Effector memory CD8-positive, alpha-beta T cell (primary cell): Measurements from ENCODE around the gene HBA2.
A peak's percentile ranks its signal among the peaks of the same experiment; 100 is the strongest.
"Not testable (repeated sequence)": the region's sequence is repeated elsewhere in the genome, so short reads cannot be mapped to it uniquely, and the experiment has no call there.

Source experiments
- ATAC-seq: fragments of 150-1000 bp; cut with Tn5 transposase; replicated peaks from 2 replicates; pipeline ENCODE4 v1.10.0; 2021; ENCODE audit warnings: mild to moderate bottlenecking, moderate library complexity
- DNase-seq, 3 experiments: peaks; one replicate each; pipeline ENCODE4 v3.0.0; 2021
- H3K27ac Mint-ChIP-seq, 2 donors: one replicate each; pipeline ENCODE4 v1.8.0; 2022; ENCODE audit warnings: mild to moderate bottlenecking in 2 of 2, mixed read lengths in 2 of 2, moderate library complexity in 2 of 2
- H3K27me3 Mint-ChIP-seq, 2 donors: one replicate each; pipeline ENCODE4 v1.8.0; 2022; ENCODE audit warnings: mixed read lengths in 2 of 2
- H3K36me3 Mint-ChIP-seq: one replicate; pipeline ENCODE4 v1.8.0; 2022; ENCODE audit warnings: mild to moderate bottlenecking, moderate library complexity, mixed read lengths; ENCODE audit not compliant: insufficient read depth
- H3K4me1 Mint-ChIP-seq, 2 donors: one replicate each; pipeline ENCODE4 v1.8.0; 2022; ENCODE audit warnings: low read depth in 2 of 2, mixed read lengths in 2 of 2
- H3K4me3 Mint-ChIP-seq, 2 donors: one replicate each; pipeline ENCODE4 v1.8.0; 2022; ENCODE audit warnings: mild to moderate bottlenecking in 2 of 2, mixed read lengths in 2 of 2, moderate library complexity in 2 of 2
- H3K9me3 Mint-ChIP-seq, 2 donors: one replicate each; pipeline ENCODE4 v1.8.0; 2022; ENCODE audit warnings: mixed read lengths in 2 of 2

HBA2 gene

DNA sequence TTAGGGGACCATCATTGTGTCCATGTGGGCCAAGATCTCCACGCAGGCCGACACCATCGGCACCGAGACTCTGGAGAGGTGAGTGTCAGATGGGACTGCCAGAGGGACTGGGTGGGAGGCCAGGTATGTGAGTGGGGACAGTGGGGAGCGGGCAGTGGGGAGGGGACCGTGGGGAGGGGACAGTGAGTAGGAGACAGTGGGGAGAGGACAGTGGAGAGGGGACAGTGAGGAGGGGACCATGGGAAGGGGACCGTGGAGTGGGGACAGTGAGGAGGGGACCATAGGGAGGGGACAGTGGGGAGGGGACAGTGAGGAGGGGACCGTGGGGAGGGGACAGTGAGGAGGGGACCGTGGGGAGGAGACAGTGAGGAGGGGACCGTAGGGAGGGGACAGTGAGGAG is 9.5 kb upstream of the HBA2 start:
- H3K4me3 Mint-ChIP-seq, H3K4me1 Mint-ChIP-seq, ATAC-seq: not testable (repeated sequence)

DNA sequence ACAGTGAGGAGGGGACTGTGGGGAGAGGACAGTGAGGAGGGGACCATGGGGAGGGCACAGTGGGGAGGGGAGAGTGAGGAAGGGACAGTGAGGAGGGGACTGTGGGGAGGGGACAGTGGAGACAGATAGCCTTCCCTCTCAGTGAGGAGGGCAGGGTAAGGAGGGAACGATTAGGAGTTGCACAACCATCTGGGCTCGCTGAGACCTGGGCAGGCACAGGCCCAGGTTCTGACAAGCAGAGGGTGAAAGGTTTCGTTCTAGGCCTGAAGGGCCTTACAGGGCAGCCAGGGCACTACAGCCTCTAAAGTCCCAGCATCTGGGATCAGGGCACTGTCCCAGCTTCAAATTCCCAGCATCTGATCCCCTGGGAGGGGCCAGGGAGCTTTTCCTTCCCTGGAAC is 9.0 kb upstream of the HBA2 start:
- H3K27ac Mint-ChIP-seq, H3K9me3 Mint-ChIP-seq, DNase-seq, H3K36me3 Mint-ChIP-seq: not testable (repeated sequence)
- H3K27me3 Mint-ChIP-seq: peaks cover 38 to 70% of the 10 kb centered on the region in 2 donors
- H3K4me3 Mint-ChIP-seq: peak overlapping the region; percentile 23 to 65
- peak; percentile 33 for ATAC-seq
- peaks cover 5 to 10% of the 10 kb centered on the region in 2 donors for H3K4me1 Mint-ChIP-seq

More for the DNA sequence above, 9.5 kb upstream of the HBA2 start:
- not testable (repeated sequence) for H3K27ac Mint-ChIP-seq, DNase-seq, H3K9me3 Mint-ChIP-seq, H3K36me3 Mint-ChIP-seq
- H3K27me3 Mint-ChIP-seq: peaks cover 33 to 70% of the 10 kb centered on the region in 2 donors

- not testable (repeated sequence) for DNase-seq, H3K36me3 Mint-ChIP-seq, H3K9me3 Mint-ChIP-seq, H3K4me3 Mint-ChIP-seq, H3K27ac Mint-ChIP-seq
- H3K27me3 Mint-ChIP-seq: peaks cover 38 to 70% of the 10 kb centered on the region in 2 donors
- ATAC-seq: peak; percentile 34
- H3K4me1 Mint-ChIP-seq: peaks cover 5 to 11% of the 10 kb centered on the region in 2 donors
Measured at GRCh38 chr16:164134-164823, 8.4 kb upstream of the HBA2 start.

DNA sequence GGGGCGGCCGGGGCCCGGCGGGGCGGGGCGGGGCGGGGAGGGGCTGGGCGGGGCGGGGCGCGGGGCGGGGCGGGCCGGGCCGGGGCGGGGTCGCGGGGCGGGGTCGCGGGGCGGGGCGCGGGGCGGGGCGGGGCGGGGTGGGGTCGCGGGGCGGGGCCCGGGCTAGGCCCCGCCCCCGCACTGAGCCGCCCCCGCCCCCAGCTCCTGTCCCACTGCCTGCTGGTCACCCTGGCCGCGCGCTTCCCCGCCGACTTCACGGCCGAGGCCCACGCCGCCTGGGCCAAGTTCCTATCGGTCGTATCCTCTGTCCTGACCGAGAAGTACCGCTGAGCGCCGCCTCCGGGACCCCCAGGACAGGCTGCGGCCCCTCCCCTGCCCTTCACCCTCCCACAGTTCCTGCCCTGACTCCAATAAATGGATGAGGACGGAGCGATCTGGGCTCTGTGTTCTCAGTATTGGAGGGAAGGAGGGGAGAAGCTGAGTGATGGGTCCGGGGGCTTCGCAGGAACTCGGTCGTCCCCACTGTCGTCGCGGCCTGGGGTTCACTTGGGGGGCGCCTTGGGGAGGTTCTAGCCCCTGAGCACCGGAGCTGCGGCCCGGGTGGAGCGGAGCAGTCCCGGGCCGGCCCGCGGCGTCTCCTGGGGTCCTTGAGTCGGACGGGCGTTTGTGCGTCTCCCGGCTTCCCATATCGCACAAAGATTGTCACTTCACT is 7.7 kb upstream of the HBA2 start:
- no peaks in the 10 kb centered on the region for H3K9me3 Mint-ChIP-seq
- ATAC-seq (no peak), DNase-seq (no peak)
- peak overlapping the region; percentile 47 to 65 for H3K4me3 Mint-ChIP-seq
- H3K27ac Mint-ChIP-seq: no peak overlapping the region
- peaks cover 6% of the 10 kb centered on the region for H3K36me3 Mint-ChIP-seq
- peaks cover 33 to 70% of the 10 kb centered on the region in 2 donors for H3K27me3 Mint-ChIP-seq
- peaks cover 5 to 9% of the 10 kb centered on the region in 2 donors for H3K4me1 Mint-ChIP-seq

DNA sequence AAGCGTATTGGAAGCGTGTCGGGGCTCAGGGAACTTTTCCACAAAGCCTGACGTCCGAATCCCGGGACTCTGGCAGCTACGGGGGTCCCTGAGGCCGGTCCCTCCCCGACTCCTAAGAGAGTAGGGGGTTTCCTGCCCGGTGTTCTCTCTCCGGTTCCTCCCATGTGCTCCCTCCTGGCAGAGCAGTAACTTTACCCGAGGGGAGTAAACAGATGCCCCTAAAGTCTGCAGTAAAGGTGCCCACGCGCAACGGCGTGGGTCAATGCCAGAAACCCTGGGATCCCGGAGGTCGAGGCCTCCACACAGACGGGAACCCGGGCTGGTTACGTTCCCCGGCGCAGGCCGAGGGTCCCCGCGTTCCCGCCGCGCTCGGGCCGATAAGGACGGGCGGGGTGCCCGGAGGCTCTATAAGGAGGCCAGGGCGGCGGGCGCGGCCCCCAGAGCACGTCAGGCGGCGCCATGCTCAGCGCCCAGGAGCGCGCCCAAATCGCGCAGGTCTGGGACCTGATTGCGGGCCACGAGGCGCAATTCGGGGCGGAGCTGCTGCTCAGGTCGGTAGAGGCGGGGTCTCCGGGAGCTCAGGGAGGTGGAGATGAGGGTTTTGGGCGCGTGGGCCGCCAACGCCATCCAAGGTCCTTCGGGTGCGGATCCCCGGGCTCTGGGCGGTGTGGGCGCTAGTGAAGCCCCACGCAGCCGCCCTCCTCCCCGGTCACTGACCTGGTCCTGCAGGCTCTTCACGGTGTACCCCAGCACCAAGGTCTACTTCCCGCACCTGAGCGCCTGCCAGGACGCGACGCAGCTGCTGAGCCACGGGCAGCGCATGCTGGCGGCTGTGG is 6.9 kb upstream of the HBA2 start, which contains the start of gene HBM:
Gene HBM (plus strand): TSS at position 440 of the 836 bp plus-strand sequence. CDS start 20 bp downstream, at position 460.
- H3K4me1 Mint-ChIP-seq: peaks cover 5 to 9% of the 10 kb centered on the region in 2 donors
- H3K9me3 Mint-ChIP-seq: no peaks in the 10 kb centered on the region
- peaks cover 41 to 76% of the 10 kb centered on the region in 2 donors for H3K27me3 Mint-ChIP-seq
- H3K36me3 Mint-ChIP-seq: peaks cover 6% of the 10 kb centered on the region
- H3K4me3 Mint-ChIP-seq: peak within 1 kb of the TSS; percentile 47 to 65
- DNase-seq: no peak
- no peak within 1 kb of the TSS for H3K27ac Mint-ChIP-seq
- ATAC-seq: peak; percentile 49

- peaks cover 6% of the 10 kb centered on the region for H3K36me3 Mint-ChIP-seq
- DNase-seq (no peak), ATAC-seq (peak; percentile 43)
- H3K27ac Mint-ChIP-seq: no peak overlapping the region
- peak overlapping the region; percentile 33 to 65 for H3K4me3 Mint-ChIP-seq
- H3K9me3 Mint-ChIP-seq: no peaks in the 10 kb centered on the region
- H3K27me3 Mint-ChIP-seq: peaks cover 43 to 77% of the 10 kb centered on the region in 2 donors
- H3K4me1 Mint-ChIP-seq: peaks cover 5 to 9% of the 10 kb centered on the region in 2 donors
Measured at GRCh38 chr16:166375-167121, 6.1 kb upstream of the HBA2 start.

GRCh38 chr16:167122-167690 is 5.5 kb upstream of the HBA2 start:
- ATAC-seq (no peak), DNase-seq (no peak)
- Mint-ChIP-seq H3K9me3 (no peaks in the 10 kb centered on the region), H3K27me3 (peaks cover 43 to 77% of the 10 kb centered on the region in 2 donors), H3K4me1 (peaks cover 5 to 9% of the 10 kb centered on the region in 2 donors), H3K36me3 (peaks cover 6% of the 10 kb centered on the region), H3K27ac (no peak overlapping the region), H3K4me3 (peak overlapping the region in 1 of 2 donors; percentile 33)

DNA sequence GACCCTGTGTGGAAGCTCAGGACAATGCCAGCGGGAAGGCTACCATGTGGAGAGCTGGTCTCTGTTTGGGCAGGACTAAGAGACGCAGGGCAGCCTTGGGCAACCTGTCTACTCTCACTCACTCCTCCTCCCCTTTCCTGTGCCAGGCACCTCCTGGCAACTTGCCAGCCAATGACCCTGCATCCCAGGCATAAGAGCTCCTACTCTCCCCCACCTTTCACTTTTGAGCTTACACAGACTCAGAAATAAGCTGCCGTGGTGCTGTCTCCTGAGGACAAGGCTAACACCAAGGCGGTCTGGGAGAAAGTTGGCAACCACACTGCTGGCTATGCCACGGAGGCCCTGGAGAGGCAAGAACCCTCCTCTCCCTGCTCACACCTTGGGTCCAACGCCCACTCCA is 4.3 kb upstream of the HBA2 start:
- Mint-ChIP-seq H3K4me1 (peaks cover 5 to 9% of the 10 kb centered on the region in 2 donors), H3K36me3 (peaks cover 6% of the 10 kb centered on the region), H3K9me3 (no peaks in the 10 kb centered on the region), H3K4me3 (no peak overlapping the region), H3K27me3 (peaks cover 41 to 73% of the 10 kb centered on the region in 2 donors), H3K27ac (no peak overlapping the region)
- DNase-seq (no peak), ATAC-seq (no peak)

DNA sequence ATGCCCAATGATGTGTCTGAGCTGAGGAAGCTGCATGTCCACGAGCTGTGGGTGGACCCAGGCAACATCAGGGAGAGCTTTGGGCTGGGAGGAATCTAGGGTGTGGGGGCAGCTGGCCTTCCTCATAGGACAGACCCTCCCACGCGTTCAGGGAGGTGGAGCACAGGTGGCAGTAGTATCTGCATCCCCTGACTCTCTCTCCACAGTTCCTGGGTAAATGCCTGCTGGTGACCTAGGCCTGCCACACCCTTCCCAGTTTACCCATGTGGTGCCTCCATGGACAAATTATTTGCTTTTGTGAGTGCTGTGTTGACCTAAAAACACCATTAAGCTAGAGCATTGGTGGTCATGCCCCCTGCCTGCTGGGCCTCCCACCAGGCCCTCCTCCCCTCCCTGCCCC is 3.7 kb upstream of the HBA2 start:
- Mint-ChIP-seq H3K4me1 (peaks cover 5 to 9% of the 10 kb centered on the region in 2 donors), H3K27me3 (peaks cover 47 to 78% of the 10 kb centered on the region in 2 donors), H3K27ac (no peak overlapping the region), H3K4me3 (no peak overlapping the region), H3K36me3 (peaks cover 6% of the 10 kb centered on the region), H3K9me3 (no peaks in the 10 kb centered on the region)
- ATAC-seq (no peak), DNase-seq (no peak)

GRCh38 chr16:170088-170507 is 2.6 kb upstream of the HBA2 start:
- ATAC-seq, H3K36me3 Mint-ChIP-seq, H3K27ac Mint-ChIP-seq, H3K4me3 Mint-ChIP-seq, DNase-seq, H3K9me3 Mint-ChIP-seq: not testable (repeated sequence)
- H3K27me3 Mint-ChIP-seq: peaks cover 58 to 89% of the 10 kb centered on the region in 2 donors
- peaks cover 7 to 12% of the 10 kb centered on the region in 2 donors for H3K4me1 Mint-ChIP-seq

- DNase-seq (no peak), ATAC-seq (no peak)
- Mint-ChIP-seq H3K9me3 (no peaks in the 10 kb centered on the region), H3K4me1 (peaks cover 9 to 10% of the 10 kb centered on the region in 2 donors), H3K27ac (no peak overlapping the region), H3K36me3 (peaks cover 6% of the 10 kb centered on the region), H3K27me3 (peaks cover 64 to 91% of the 10 kb centered on the region in 2 donors), H3K4me3 (no peak overlapping the region)
Measured at GRCh38 chr16:170788-171187, 1.9 kb upstream of the HBA2 start.

DNA sequence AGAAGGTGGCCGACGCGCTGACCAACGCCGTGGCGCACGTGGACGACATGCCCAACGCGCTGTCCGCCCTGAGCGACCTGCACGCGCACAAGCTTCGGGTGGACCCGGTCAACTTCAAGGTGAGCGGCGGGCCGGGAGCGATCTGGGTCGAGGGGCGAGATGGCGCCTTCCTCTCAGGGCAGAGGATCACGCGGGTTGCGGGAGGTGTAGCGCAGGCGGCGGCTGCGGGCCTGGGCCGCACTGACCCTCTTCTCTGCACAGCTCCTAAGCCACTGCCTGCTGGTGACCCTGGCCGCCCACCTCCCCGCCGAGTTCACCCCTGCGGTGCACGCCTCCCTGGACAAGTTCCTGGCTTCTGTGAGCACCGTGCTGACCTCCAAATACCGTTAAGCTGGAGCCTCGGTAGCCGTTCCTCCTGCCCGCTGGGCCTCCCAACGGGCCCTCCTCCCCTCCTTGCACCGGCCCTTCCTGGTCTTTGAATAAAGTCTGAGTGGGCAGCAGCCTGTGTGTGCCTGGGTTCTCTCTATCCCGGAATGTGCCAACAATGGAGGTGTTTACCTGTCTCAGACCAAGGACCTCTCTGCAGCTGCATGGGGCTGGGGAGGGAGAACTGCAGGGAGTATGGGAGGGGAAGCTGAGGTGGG is 657 bp downstream of the HBA2 start:
- DNase-seq, H3K4me1 Mint-ChIP-seq, H3K9me3 Mint-ChIP-seq, H3K36me3 Mint-ChIP-seq, H3K27ac Mint-ChIP-seq, ATAC-seq: not testable (repeated sequence)
- Mint-ChIP-seq H3K4me3 (peak overlapping the region; percentile 47 to 59), H3K27me3 (peaks cover 67 to 81% of the 10 kb centered on the region in 2 donors)
